Panc1 (cell line): Measurements from ENCODE around the gene KIF26B. TPM values are rescaled to one million over a fixed set of nuclear protein-coding genes. Genes with fewer than 3 reads are reported as not detected.

Source experiments
- ATAC-seq: fragments of 200-7000 bp; cut with Tn5 transposase; 2 replicates; pipeline ENCODE4 v1.9.1; 2020; ENCODE audit warnings: mild to moderate bottlenecking, moderate library complexity
- BruUV-seq: library from RNA; stranded (reverse); fragments of 400-500 nt; replicated peaks from 2 replicates; lab custom pipeline; 2021; lab: Mats Ljungman, UMichigan
- CTCF ChIA-PET: fragments of 300-600 bp; sonication (Branson Sonifier 250); formaldehyde crosslinking; loops from one replicate; lab custom pipeline; 2022; ENCODE audit warnings: antibody characterized with exemption; lab: Charles Lee
- POLR2A ChIA-PET: fragments of 300-600 bp; sonication (Branson Sonifier 250); formaldehyde crosslinking; loops from one replicate; lab custom pipeline; 2022; ENCODE audit warnings: antibody characterized with exemption; lab: Charles Lee
- DNase-seq: peaks from one replicate; pipeline ENCODE4 v3.0.0-alpha.2; 2010; ENCODE audit warnings: low read depth, low spot score
- H3K27ac ChIP-seq: 2 replicates; pipeline ENCODE4 v1.5.1; 2011; ENCODE audit warnings: mild to moderate bottlenecking, low read length, inconsistent platforms
- H3K27me3 ChIP-seq: fragments of 200-500 bp; sonication (Bioruptor generic); 2 replicates; pipeline ENCODE4 v1.6.0; 2014; ENCODE audit warnings: low read length, inconsistent platforms; ENCODE audit not compliant: control insufficient read depth, insufficient read depth
- H3K36me3 ChIP-seq: fragments of 200-500 bp; sonication (Bioruptor generic); 2 replicates; pipeline ENCODE4 v1.5.1; 2014; ENCODE audit warnings: inconsistent platforms, mild to moderate bottlenecking, low read length, moderate library complexity; ENCODE audit not compliant: control insufficient read depth, insufficient read depth
- H3K4me1 ChIP-seq: 2 replicates; pipeline ENCODE4 v1.5.1; 2011; ENCODE audit warnings: inconsistent platforms, mild to moderate bottlenecking, low read length, moderate library complexity; ENCODE audit not compliant: control insufficient read depth, insufficient read depth
- H3K4me3 ChIP-seq, 2 experiments: 2 replicates each; pipeline ENCODE4 v1.5.1; 2011 to 2012; ENCODE audit warnings: low read depth in 2 of 2, low read length in 2 of 2, mild to moderate bottlenecking in 2 of 2, inconsistent platforms in 1 of 2, moderate library complexity in 1 of 2
- H3K9me3 ChIP-seq: fragments of 200-500 bp; sonication (Bioruptor generic); 2 replicates; pipeline ENCODE4 v1.5.1; 2014; ENCODE audit warnings: low read depth, mild to moderate bottlenecking, inconsistent platforms, low read length, moderate library complexity; ENCODE audit not compliant: control insufficient read depth, insufficient read depth
- POLR2AphosphoS5 ChIP-seq: IDR thresholded peaks from 2 replicates; pipeline ENCODE4 v1.6.1; 2012; ENCODE audit warnings: mild to moderate bottlenecking, low read depth, low read length, moderate library complexity
- SIN3A ChIP-seq: IDR thresholded peaks from 2 replicates; pipeline ENCODE4 v1.6.1; 2012; ENCODE audit warnings: low read depth, mild to moderate bottlenecking, low read length, moderate library complexity, borderline replicate concordance; ENCODE audit not compliant: insufficient read depth
- TCF7L2 ChIP-seq: IDR thresholded peaks from 2 replicates; pipeline ENCODE4 v1.6.1; 2011; ENCODE audit warnings: mild to moderate bottlenecking, low read depth, low read length, inconsistent platforms
- in situ Hi-C: cut with HindIII; loops from 2 replicates; pipeline ENCODE4 v1.10.0; 2016; ENCODE audit warnings: low sequenced_read_pairs, low pct_unique_long_range_greater_than_20kb
- intact Hi-C: fragments of 100-400 bp; cut with micrococcal nuclease; formaldehyde crosslinking; loops from one replicate; pipeline ENCODE4 v1.10.0; 2022; ENCODE audit not compliant: unreplicated experiment
- total RNA-seq: library from RNA; stranded (reverse); gene quantifications from one replicate; pipeline ENCODE4 v1.2.1, GENCODE V29; 2021; ENCODE audit not compliant: unreplicated experiment
- TF ChIP-seq, protein P1 (sequence below), 2 experiments: IDR thresholded peaks; 2 replicates each; pipeline ENCODE4 v1.6.1; 2011 to 2012; ENCODE audit warnings: low read depth in 2 of 2, control low read depth in 1 of 2, low read length in 1 of 2, mild to moderate bottlenecking in 1 of 2, moderate library complexity in 1 of 2; ENCODE audit not compliant: insufficient read depth in 1 of 2
- TF ChIP-seq, protein P2 (sequence below): fragments of 450-650 bp; IDR thresholded peaks from 2 replicates; pipeline ENCODE4 v1.5.1; 2017; ENCODE audit warnings: mild to moderate bottlenecking

The KIF26B gene
- total RNA-seq, 1 experiment from 2014 or later, result 0.33 TPM

DNA sequence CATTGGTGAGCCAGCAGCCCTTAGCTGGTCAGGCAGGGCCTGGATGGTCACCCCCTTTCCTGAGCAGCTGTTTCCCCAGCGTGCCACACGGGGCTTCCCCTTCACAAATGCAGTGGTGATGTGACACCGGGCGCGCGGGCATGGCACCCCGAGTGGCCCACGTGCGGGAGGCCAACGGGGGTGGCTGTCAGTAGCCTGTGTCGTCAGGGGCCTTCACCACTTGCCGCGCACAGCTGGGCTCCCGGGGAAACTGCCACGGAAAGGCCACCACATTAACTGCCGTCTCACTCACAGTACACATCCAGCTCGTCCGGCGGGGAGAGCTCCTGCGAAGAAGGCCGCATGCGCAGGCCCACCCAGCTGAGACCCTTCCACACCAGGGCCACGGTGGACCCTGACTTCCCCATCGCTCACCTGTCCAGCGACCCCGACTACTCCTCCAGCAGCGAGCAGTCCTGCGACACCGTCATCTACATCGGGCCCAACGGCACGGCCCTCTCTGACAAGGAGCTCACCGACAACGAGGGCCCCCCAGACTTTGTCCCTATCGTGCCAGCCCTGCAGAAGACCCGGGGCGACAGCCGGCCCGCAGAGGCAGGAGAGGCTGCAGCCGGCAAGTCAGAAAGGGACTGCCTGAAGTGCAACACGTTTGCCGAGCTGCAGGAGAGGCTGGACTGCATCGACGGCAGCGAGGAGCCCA lies 530.5 kb downstream of the KIF26B start:
- H3K9me3 ChIP-seq, result no peaks in the 10 kb centered on the region
- ATAC-seq (no peak), DNase-seq (no peak)
- no TSS peak for BruUV-seq
- in situ Hi-C loops, result no loop called here
- H3K4me3 ChIP-seq, result no peak overlapping the region
- ChIA-PET POLR2A (interaction anchor here (0.6 kb wide), 1 partner anchor 79 kb away, joined by 8 read pairs; no protein-coding TSS in a partner anchor), CTCF (no interaction called here)
- no peaks in the 10 kb centered on the region; the same call in 1 of the 2 replicates for H3K27me3 ChIP-seq
- TF ChIP-seq, protein P1, sequence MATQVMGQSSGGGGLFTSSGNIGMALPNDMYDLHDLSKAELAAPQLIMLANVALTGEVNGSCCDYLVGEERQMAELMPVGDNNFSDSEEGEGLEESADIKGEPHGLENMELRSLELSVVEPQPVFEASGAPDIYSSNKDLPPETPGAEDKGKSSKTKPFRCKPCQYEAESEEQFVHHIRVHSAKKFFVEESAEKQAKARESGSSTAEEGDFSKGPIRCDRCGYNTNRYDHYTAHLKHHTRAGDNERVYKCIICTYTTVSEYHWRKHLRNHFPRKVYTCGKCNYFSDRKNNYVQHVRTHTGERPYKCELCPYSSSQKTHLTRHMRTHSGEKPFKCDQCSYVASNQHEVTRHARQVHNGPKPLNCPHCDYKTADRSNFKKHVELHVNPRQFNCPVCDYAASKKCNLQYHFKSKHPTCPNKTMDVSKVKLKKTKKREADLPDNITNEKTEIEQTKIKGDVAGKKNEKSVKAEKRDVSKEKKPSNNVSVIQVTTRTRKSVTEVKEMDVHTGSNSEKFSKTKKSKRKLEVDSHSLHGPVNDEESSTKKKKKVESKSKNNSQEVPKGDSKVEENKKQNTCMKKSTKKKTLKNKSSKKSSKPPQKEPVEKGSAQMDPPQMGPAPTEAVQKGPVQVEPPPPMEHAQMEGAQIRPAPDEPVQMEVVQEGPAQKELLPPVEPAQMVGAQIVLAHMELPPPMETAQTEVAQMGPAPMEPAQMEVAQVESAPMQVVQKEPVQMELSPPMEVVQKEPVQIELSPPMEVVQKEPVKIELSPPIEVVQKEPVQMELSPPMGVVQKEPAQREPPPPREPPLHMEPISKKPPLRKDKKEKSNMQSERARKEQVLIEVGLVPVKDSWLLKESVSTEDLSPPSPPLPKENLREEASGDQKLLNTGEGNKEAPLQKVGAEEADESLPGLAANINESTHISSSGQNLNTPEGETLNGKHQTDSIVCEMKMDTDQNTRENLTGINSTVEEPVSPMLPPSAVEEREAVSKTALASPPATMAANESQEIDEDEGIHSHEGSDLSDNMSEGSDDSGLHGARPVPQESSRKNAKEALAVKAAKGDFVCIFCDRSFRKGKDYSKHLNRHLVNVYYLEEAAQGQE (IDR thresholded peaks at IDR 0.05; ENCODE audit: insufficient read depth in 1 of 2, low read depth in 2 of 2, low read length in 1 of 2), result no peak
- TF ChIP-seq, protein P2, sequence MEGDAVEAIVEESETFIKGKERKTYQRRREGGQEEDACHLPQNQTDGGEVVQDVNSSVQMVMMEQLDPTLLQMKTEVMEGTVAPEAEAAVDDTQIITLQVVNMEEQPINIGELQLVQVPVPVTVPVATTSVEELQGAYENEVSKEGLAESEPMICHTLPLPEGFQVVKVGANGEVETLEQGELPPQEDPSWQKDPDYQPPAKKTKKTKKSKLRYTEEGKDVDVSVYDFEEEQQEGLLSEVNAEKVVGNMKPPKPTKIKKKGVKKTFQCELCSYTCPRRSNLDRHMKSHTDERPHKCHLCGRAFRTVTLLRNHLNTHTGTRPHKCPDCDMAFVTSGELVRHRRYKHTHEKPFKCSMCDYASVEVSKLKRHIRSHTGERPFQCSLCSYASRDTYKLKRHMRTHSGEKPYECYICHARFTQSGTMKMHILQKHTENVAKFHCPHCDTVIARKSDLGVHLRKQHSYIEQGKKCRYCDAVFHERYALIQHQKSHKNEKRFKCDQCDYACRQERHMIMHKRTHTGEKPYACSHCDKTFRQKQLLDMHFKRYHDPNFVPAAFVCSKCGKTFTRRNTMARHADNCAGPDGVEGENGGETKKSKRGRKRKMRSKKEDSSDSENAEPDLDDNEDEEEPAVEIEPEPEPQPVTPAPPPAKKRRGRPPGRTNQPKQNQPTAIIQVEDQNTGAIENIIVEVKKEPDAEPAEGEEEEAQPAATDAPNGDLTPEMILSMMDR, result no peak
- TF ChIP-seq SIN3A, result no peak
- no peak for TF ChIP-seq POLR2AphosphoS5
- H3K36me3 ChIP-seq, result no peaks in the 10 kb centered on the region
- no peak overlapping the region for H3K27ac ChIP-seq
- H3K4me1 ChIP-seq, result no peaks in the 10 kb centered on the region
- intact Hi-C loops, result no loop called here

DNA sequence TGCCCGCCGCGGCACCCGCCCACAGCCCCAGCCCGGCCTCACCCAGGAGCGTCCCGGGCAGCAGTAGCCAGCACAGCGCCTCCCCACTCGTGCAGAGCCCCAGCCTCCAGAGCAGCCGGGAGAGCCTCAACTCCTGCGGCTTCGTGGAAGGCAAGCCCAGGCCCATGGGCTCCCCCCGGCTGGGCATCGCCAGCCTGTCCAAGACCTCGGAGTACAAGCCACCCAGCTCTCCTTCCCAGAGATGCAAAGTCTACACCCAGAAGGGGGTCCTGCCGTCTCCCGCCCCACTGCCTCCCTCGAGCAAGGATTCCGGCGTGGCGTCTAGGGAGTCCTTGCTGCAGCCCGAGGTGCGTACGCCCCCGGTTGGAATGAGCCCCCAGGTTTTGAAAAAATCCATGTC lies 531.2 kb downstream of the KIF26B start:
- no peaks in the 10 kb centered on the region for H3K9me3 ChIP-seq
- intact Hi-C loops (no loop called here), in situ Hi-C loops (no loop called here)
- H3K4me3 ChIP-seq, result no peak overlapping the region
- no peaks in the 10 kb centered on the region for H3K36me3 ChIP-seq
- DNase-seq, result no peak
- H3K4me1 ChIP-seq, result no peaks in the 10 kb centered on the region
- H3K27me3 ChIP-seq, result no peaks in the 10 kb centered on the region; the same call in 1 of the 2 replicates
- POLR2A ChIA-PET, result no interaction called here
- ATAC-seq, result no peak
- no peak for TF ChIP-seq TCF7L2
- no peak for TF ChIP-seq SIN3A
- TF ChIP-seq POLR2AphosphoS5, result no peak
- no TSS peak for BruUV-seq
- H3K27ac ChIP-seq, result no peak overlapping the region
- CTCF ChIA-PET, result no interaction called here

DNA sequence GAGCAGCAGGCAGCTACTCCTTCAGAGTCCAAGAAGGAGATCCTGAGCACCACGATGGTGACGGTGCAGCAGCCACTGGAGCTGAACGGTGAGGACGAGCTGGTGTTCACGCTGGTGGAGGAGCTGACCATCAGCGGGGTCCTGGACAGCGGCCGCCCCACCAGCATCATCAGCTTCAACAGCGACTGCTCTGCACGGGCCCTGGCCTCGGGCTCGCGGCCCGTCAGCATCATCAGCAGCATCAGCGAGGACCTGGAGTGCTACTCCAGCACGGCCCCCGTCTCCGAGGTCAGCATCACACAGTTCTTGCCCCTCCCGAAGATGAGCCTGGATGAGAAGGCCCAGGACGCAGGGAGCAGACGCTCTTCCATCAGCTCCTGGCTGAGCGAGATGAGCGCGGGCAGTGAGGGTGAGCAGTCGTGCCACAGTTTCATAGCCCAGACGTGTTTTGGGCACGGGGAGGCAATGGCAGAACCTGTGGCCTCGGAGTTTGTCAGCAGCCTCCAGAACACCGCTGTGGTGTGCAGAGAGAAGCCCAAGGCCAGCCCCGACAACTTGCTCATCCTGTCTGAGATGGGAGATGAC lies 531.8 kb downstream of the KIF26B start:
- ATAC-seq (no peak), DNase-seq (no peak)
- Histone ChIP-seq H3K9me3 (no peaks in the 10 kb centered on the region), H3K27ac (no peak overlapping the region), H3K27me3 (no peaks in the 10 kb centered on the region; the same call in 1 of the 2 replicates), H3K4me3 (no peak overlapping the region), H3K4me1 (no peaks in the 10 kb centered on the region), H3K36me3 (no peaks in the 10 kb centered on the region)
- ChIA-PET CTCF (no interaction called here), POLR2A (no interaction called here)
- intact Hi-C loops, result no loop called here
- TF ChIP-seq SIN3A, result no peak
- TF ChIP-seq TCF7L2, result no peak
- TF ChIP-seq, protein P1 (IDR thresholded peaks at IDR 0.05; ENCODE audit: insufficient read depth in 1 of 2, low read depth in 2 of 2, low read length in 1 of 2), result no peak
- TF ChIP-seq, protein P2, result no peak
- no peak for TF ChIP-seq POLR2AphosphoS5
- in situ Hi-C loops, result no loop called here
- no TSS peak for BruUV-seq
